ENCODE results near the gene DARS1. TPM values are rescaled to one million over a fixed set of nuclear protein-coding genes. Genes with fewer than 3 reads are reported as not detected.

DARS1 gene
- total and polyA plus RNA-seq, 8 donors: 29.8 to 49.0 (median 37.4) TPM

DNA sequence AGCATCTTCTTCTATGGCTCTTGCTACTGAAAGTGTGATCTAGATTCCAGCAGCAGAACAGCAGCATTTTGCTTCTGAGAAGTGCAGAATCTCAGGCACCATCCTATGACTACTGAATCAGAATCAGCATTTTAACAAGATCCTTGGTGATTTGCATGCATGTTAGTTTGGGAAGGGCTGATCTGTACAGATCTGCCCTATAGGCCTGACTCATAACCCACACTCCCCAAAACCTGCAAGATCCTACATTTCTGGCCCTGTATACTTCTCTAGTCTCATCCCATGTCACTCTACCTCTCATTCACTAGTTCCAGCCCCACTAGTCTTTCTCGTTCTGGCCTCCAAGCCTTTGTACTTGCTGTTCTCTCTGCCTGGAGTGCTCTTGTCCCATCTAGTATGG is 15.7 kb upstream of the DARS1 start:
- no peak for ATAC-seq
- no peak for DNase-seq
- Histone ChIP-seq H3K27me3 (no peaks in the 10 kb centered on the region), H3K36me3 (no peaks in the 10 kb centered on the region), H3K4me1 (peaks cover 0 to 6% (median 0%) of the 10 kb centered on the region in 3 donors), H3K27ac (no peak overlapping the region), H3K9me3 (no peaks in the 10 kb centered on the region), H3K4me3 (no peak overlapping the region)
- TF ChIP-seq CTCF (IDR thresholded peaks at IDR 0.05): no peak
- intact Hi-C loops (cut with DNase I): no loop called here
- no peak for FAIRE-seq
- WGBS, 2 donors: 87 to 95% methylated on average over 1 of the region's 1 CpG

- WGBS, 2 donors: 78 to 80% methylated on average over 2 of the region's 2 CpGs
- intact Hi-C loops (cut with DNase I): no loop called here
- H3K9me3 ChIP-seq: no peaks in the 10 kb centered on the region
- no peaks in the 10 kb centered on the region for H3K27me3 ChIP-seq
- ATAC-seq: peak in 1 of 4 donors; percentile 16
- no peaks in the 10 kb centered on the region for H3K4me1 ChIP-seq
- no peak for TF ChIP-seq CTCF (IDR thresholded peaks at IDR 0.05)
- H3K4me3 ChIP-seq: no peak overlapping the region
- DNase-seq: no peak
- H3K36me3 ChIP-seq: no peaks in the 10 kb centered on the region
- H3K27ac ChIP-seq: no peak overlapping the region
- no peak for FAIRE-seq
Observed at GRCh38 chr2:136000502-136000901, 15.1 kb upstream of the DARS1 start.

GRCh38 chr2:135999899-136000298 is 14.5 kb upstream of the DARS1 start:
- H3K4me1 ChIP-seq: no peaks in the 10 kb centered on the region
- intact Hi-C loops (cut with DNase I): no loop called here
- TF ChIP-seq CTCF (IDR thresholded peaks at IDR 0.05): no peak
- FAIRE-seq (no peak), ATAC-seq (no peak), DNase-seq (no peak)
- no peaks in the 10 kb centered on the region for H3K27me3 ChIP-seq
- WGBS, 2 donors: 78 to 83% methylated on average over 4 of the region's 4 CpGs
- no peak overlapping the region for H3K27ac ChIP-seq
- H3K4me3 ChIP-seq: no peak overlapping the region
- H3K36me3 ChIP-seq: no peaks in the 10 kb centered on the region
- no peaks in the 10 kb centered on the region for H3K9me3 ChIP-seq

DNA sequence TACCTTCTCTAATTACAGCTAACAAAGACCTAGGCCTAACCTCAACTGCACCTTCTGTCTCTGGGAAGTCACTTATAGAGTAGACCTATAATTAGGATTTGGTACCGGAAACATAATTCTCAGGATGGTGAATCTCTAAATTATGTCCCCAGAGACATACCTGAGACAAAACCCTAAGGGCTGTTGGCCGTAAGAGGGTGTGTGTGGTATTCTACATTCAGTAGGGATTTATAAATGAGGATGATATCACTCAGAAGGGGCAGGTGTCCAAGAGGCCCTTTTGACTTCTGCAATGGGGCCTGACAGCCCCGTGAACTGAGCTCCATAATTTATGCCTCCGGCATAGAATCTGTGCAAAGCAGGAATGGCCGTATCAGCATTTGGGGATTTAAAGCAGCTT is 13.5 kb upstream of the DARS1 start:
- Histone ChIP-seq H3K27me3 (no peaks in the 10 kb centered on the region), H3K4me3 (no peak overlapping the region), H3K27ac (no peak overlapping the region), H3K36me3 (no peaks in the 10 kb centered on the region), H3K9me3 (no peaks in the 10 kb centered on the region), H3K4me1 (peaks cover 0 to 3% (median 0%) of the 10 kb centered on the region in 3 donors)
- intact Hi-C loops (cut with DNase I): no loop called here
- ATAC-seq: no peak
- TF ChIP-seq CTCF (IDR thresholded peaks at IDR 0.05): no peak
- FAIRE-seq: no peak
- 95 to 97% methylated on average over 5 of the region's 5 CpGs for WGBS, 2 donors
- no peak for DNase-seq

DNA sequence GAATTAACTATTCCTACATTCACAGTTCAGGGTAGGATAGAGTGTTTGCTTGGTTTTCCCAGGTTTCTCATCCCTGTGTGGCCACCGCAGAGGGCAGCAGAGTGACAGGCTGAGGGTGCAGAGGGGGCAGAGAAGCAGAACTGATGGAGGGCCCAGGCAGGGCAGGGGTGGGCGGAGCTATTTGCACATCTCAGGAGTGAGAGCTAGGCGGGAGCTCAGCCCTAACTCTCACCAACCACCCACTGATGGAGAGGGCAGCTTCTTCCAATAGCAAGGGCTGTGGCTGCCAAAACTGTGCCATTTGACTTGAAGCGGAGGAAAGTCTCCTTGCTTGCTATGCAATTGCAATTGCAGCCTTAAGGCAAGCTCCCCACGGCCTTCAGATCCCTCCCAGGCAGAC is 12.0 kb upstream of the DARS1 start:
- Histone ChIP-seq H3K27ac (no peak overlapping the region), H3K36me3 (no peaks in the 10 kb centered on the region), H3K4me3 (no peak overlapping the region), H3K27me3 (no peaks in the 10 kb centered on the region), H3K9me3 (no peaks in the 10 kb centered on the region), H3K4me1 (peaks cover 0 to 3% (median 0%) of the 10 kb centered on the region in 3 donors)
- 72 to 79% methylated on average over 5 of the region's 5 CpGs for WGBS, 2 donors
- DNase-seq: no peak
- no peak for FAIRE-seq
- peak in 1 of 4 donors; percentile 58 for ATAC-seq
- no peak for TF ChIP-seq CTCF (IDR thresholded peaks at IDR 0.05)
- intact Hi-C loops (cut with DNase I): no loop called here
